ENCODE results near the gene SH3BP1.

DNA sequence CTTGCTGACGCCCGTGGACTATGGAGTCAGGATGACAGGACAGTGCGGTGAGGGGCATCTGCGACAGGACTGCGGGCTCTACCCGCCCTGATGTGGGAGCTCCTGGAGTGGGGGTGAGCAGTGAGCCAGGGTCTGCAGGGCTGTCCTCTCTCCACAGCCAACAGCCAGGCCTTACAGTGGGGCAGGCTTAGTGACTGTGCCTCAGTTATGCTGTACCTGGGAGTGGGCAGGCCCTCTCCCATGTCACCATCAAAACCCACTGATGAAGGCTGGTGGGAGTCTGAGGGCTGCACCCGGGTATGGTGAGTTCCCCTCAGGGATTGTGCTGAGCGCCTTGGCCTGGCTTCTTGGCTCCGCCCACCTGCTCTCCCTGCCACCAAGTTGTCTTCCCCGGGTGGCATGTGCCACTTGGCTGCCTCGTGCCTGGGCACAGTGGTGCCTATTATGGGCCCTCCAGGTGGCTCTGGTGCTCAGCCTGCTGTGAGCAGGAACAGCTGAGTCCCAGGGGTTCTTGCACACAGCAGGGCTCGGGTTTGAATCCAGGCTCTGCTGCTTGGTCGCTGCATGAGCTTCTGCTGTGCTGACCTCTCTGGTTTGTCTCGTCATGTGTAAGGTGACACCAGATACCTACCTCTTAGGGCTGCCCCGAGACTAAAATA lies 53.3 kb downstream of the SH3BP1 start:
- TF ChIP-seq, protein P1, sequence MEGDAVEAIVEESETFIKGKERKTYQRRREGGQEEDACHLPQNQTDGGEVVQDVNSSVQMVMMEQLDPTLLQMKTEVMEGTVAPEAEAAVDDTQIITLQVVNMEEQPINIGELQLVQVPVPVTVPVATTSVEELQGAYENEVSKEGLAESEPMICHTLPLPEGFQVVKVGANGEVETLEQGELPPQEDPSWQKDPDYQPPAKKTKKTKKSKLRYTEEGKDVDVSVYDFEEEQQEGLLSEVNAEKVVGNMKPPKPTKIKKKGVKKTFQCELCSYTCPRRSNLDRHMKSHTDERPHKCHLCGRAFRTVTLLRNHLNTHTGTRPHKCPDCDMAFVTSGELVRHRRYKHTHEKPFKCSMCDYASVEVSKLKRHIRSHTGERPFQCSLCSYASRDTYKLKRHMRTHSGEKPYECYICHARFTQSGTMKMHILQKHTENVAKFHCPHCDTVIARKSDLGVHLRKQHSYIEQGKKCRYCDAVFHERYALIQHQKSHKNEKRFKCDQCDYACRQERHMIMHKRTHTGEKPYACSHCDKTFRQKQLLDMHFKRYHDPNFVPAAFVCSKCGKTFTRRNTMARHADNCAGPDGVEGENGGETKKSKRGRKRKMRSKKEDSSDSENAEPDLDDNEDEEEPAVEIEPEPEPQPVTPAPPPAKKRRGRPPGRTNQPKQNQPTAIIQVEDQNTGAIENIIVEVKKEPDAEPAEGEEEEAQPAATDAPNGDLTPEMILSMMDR (IDR thresholded peaks at IDR 0.05), result no peak
- TF ChIP-seq ZFX (IDR thresholded peaks at IDR 0.05; ENCODE audit: borderline replicate concordance), result no peak

Data from 22Rv1 (cell line).